ENCODE measurements around the gene SRF.
A peak's percentile ranks its signal among the peaks of the same experiment; 100 is the strongest.

SRF gene

DNA sequence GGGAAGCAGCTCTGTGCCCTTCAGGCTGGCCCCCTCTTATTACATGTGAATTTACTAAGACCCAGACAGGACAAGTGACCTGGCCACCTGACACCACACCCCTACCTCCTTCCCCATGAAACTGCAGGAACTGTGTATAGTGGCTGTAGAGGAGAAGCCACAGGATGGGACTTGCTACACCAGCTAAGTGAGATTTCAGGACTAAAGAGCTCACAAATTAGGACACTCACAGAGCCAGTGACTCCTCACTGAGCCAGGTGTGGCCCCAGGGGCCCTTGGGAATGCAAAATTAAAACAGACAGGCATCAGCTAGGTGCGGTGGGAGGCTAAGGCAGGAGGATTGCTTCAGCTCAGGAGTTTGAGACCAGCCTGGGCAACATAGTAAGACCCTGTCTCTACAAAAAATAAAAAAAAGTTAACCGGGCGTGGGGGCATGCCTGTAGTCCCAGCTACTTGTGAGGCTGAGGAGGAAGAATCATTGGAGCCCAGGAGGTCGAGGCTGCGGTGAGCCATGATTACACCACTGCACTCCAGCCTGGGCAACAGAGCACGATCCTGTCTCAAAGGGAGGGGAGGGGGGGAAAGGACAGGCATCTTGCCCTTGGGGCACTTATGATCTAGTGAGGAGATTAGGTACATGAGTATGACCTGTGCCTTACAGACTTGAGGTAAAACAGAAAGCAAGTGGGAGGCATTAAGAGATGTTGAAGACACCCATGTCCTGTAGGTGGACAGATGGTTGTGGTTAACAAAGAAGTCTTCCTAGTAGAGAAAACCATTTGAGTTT, 23.2 kb upstream of the SRF start:
- DNase-seq: no peak

- no peak for DNase-seq
Measured at GRCh38 chr6:43149265-43149664, 21.8 kb upstream of the SRF start.

DNA sequence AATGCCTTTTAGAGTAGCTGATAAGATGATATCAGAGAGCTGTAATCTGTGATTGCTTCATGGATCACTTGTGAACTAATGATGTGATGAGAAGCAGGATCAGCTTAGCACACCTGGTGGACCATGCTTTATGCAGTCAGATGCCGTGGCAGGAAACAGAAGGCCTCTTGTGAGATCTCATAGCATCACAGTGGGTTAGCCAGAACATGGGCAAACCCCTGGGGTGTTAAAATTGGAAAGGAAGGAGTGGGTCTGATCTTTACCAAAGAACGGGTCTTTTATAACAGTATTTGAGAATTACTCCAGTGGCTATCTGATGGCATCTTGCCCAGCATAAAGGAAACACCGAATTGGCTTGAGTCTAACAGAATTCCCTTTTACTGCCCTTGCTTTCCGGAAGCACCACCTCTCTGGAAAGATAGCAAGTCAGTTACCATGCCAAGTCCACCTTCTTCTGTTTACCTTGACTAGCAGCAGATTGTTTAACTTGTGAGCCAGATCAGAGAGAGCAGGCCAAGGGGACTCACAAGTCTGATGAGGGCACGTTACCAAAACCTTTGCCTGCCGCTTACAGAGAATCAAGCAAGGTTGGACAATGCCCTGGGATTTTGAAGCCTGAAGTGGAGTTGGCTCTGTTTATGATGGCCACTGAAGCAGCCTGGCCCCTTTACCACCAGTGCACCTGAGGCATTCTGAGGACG, 20.9 kb upstream of the SRF start:
- DNase-seq: no peak

DNA sequence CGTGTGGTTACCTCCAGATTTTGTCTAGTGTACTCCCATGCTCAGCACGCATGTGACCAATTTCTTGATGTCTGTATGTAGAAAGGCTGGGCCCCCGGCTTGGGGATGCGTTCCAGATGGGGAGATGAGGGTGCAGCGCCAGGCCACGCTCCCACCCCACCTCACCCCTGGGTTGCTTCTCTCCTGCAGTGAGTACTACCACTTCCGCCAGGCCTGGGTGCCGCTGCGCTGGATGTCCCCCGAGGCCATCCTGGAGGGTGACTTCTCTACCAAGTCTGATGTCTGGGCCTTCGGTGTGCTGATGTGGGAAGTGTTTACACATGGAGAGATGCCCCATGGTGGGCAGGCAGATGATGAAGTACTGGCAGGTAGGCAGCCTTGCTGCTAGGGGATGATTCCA, 11.5 kb upstream of the SRF start:
- DNase-seq: no peak

DNA sequence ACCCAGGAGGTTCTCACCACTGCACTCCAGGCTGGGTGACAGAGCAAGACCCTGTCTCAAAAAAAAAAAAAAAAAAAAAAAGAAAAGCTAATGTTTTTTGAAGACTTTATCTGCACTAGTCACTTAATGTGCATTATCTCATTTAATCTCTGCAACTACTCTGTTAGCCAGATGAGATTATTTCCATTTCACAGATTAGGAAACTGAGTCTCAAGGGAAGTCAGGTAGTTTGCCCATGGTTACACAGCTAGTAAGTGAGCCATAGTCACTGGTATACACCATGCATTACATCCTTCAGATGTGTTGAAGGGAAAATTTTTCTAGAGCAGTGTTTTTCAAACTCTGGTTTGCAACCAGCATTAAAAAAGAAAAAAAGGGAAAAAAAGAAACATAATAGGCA, 7.2 kb upstream of the SRF start:
- DNase-seq: no peak

DNA sequence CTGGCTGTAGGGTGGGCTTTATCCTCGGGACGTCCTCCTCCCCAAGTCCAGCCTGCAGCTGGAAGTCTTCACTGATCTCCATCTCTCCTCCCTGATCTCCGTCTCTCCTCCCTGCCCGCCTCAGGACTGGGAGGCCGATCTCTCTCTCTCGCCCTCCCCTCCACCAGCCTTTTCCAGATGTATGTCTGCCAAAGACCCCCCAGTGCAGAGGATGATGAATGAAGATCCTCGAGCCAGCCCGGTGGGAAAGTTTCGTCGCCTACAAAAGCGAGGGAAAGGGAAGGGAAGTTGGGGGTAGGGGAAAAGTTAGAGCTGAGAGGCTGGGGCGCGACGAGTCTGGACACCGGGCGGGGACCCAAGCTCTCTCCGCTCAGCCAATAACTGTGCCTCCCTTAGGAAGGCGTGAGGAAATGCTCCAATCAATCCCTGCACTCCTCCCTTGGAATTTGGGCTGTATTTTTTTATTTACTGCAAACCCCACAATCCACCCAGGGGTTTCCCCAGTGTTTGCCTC, 595 bp upstream of the SRF start:
- peak; percentile 94 for DNase-seq

DNA sequence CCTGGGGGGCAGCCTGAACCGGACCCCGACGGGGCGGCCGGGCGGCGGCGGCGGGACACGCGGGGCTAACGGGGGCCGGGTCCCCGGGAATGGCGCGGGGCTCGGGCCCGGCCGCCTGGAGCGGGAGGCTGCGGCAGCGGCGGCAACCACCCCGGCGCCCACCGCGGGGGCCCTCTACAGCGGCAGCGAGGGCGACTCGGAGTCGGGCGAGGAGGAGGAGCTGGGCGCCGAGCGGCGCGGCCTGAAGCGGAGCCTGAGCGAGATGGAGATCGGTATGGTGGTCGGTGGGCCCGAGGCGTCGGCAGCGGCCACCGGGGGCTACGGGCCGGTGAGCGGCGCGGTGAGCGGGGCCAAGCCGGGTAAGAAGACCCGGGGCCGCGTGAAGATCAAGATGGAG, 636 bp downstream of the SRF start:
- DNase-seq: peak; percentile 81

DNA sequence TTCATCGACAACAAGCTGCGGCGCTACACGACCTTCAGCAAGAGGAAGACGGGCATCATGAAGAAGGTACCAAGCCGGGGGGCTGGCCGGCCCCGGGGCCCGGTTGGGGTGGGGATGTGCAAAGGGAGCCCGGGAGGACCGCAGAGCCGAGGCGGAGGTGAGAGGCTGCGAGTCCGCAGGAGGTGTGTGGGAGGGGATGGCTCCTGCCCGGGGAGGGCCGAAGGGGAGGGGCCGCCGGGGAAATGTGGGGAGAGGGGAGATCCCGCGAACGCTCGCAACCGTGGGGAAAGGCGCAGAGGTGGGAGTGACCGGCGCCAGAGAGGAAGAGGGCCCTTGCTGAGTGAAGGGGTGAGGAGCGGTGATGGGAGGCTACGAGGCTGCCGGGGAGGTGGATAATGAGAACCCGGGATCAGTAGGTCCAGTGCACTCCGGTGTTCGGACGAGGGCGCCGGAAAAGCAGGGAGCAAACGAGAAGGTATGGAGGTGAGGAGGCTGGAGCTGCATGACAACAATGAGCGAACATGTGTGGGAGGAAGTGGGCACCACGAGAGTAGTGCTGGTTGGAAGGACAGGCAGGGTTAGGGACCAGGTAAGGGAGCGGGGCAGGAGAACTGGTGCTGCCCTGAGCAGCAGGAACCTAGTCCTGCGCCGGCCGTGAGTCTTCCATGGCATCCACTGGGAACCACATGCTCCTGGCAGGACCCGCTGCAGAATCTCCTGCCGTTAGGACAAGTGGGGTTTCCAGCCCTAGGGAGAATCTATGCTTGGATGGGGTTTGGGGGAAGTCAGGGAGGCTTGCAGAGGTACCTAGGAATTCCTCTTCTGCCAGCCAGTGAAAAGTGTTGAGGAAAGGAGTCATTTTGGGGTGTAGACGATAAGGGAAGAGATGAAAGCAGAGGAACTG, 1.3 kb downstream of the SRF start:
- peak; percentile 57 for DNase-seq

DNA sequence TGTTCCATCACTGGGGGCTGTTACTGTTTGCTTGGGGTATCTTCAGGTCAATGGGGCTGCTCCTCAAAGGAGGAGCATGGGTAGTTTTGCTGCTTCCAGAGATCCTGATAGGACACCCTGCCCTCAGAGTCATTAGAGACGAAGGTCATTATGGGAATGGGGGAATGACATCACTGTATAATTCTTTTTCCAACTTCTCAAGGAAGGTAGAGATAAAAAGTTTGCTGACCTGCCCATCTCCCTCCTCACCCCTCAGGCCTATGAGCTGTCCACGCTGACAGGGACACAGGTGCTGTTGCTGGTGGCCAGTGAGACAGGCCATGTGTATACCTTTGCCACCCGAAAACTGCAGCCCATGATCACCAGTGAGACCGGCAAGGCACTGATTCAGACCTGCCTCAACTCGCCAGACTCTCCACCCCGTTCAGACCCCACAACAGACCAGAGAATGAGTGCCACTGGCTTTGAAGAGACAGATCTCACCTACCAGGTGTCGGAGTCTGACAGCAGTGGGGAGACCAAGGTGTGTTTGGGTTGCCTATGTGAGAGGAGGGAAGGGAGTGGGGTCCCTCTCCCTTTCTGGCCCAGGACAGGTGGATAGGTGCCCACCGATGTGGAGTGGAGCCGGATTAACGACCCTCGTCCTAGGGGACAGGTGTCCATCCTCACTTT, 2.7 kb downstream of the SRF start:
- DNase-seq: no peak

GRCh38 chr6:43174263-43175112, 3.4 kb downstream of the SRF start:
- DNase-seq: peak; percentile 98

GRCh38 chr6:43175676-43176422, 4.8 kb downstream of the SRF start:
- DNase-seq: no peak

- DNase-seq: no peak
Measured at GRCh38 chr6:43176423-43176786, 5.3 kb downstream of the SRF start.

DNA sequence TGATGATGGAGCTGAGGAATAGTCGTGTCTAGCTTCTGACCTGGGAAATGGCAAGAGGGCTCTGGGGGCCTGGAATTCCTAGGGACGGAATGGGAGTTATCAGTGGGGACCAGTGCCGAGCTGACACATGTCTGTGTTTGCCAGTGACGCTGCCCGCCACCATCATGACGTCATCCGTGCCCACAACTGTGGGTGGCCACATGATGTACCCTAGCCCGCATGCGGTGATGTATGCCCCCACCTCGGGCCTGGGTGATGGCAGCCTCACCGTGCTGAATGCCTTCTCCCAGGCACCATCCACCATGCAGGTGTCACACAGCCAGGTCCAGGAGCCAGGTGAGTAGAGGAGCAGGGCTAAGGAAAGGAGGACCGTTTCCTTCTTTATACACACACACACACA, 7.1 kb downstream of the SRF start:
- DNase-seq: no peak

- DNase-seq: no peak
Measured at GRCh38 chr6:43178951-43179830, 8.1 kb downstream of the SRF start.

DNA sequence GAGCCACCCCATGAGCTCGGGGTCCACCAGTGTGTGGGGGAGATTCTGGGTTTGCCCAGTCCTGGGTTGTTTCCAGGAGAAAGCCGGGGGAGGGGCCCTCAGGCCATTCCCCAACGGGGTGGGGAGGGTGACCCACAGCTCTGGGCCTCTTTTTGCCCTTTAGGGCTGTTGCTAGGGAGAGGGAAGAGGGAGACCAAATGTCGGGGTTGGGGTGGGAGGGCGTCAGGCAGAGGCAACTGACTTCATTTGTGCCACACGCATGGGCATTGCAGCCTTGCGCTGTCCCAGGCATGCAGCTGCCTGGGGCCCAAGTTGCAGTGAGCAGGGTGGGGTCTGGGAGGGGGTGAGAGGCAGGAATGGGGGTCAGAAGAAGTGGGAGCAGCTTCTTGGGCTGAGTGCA, 9.0 kb downstream of the SRF start:
- no peak for DNase-seq

- DNase-seq: no peak
Measured at GRCh38 chr6:43180985-43181384, 9.9 kb downstream of the SRF start.

DNA sequence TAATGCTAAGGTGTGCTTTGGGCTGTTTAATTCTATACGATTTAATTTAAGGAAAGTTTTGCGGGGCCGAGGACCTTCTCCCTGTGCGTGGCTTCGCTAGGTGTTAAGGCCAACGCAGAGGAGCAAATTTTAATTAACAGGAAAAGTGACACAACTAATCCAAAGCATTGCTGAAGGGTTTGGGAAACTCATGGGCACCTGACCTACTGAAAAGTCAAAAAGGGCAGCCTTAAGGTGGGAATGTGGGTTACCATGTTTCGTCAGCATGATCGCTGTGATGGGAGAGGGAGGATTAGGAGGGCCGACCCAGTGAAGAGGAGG, 10.5 kb downstream of the SRF start:
- no peak for DNase-seq

GRCh38 chr6:43181942-43182860, 11.1 kb downstream of the SRF start, which contains the start of gene CUL9:
Gene CUL9 (plus strand): TSS chr6:43182196. CDS start chr6:43184311, 2,115 bp downstream.
- peak; percentile 90 for DNase-seq

DNA sequence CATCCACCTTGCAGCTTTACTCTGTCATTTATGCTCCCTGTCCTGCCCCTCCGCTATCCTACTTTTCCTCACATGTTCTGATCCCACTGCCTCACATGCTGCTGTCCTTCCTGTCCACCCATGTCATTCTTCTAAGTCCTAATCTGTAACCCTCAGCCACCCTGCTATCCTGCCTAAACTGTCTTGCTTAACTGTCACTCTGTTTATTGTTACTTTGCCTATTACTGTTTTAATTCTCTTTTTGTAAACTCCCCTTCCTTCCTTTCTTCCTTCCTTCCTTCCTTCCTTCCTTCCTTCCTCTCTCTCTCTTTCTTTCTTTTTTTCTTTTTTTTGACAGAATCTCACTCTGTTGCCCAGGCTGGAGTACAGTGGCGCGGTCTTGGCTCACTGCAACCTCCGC, 12.4 kb downstream of the SRF start:
- DNase-seq: no peak

Data from retina (tissue), 1 donor.